Large intestine (tissue), 3 donors: ENCODE measurements around the gene CELF4. TPM values are rescaled to one million over a fixed set of nuclear protein-coding genes. Genes with fewer than 3 reads are reported as not detected.

Experiments
- DNase-seq, 2 donors: peaks; one replicate each; pipeline versions ENCODE4 v3.0.0 to v3.0.0-alpha.2; 2013
- H3K27ac ChIP-seq: one replicate; pipeline ENCODE4 v1.5.1; 2013; ENCODE audit warnings: low read length
- H3K27me3 ChIP-seq: 2 replicates; pipeline ENCODE4 v1.6.1; 2013; ENCODE audit warnings: low read length; ENCODE audit not compliant: control insufficient read depth, insufficient read depth
- H3K36me3 ChIP-seq: 2 replicates; pipeline ENCODE4 v1.6.1; 2013; ENCODE audit warnings: low read length; ENCODE audit not compliant: control insufficient read depth, insufficient read depth
- H3K4me1 ChIP-seq: one replicate; pipeline ENCODE4 v1.6.1; 2013; ENCODE audit warnings: low read length; ENCODE audit not compliant: control insufficient read depth, insufficient read depth
- H3K4me3 ChIP-seq: one replicate; pipeline ENCODE4 v1.5.1; 2013; ENCODE audit warnings: low read length
- H3K9me3 ChIP-seq: one replicate; pipeline ENCODE4 v1.6.1; 2013; ENCODE audit warnings: mild to moderate bottlenecking, low read depth, low read length, moderate library complexity; ENCODE audit not compliant: control insufficient read depth
- WGBS: methylation state at CpG from one replicate; pipeline ENCODE4 v1.1.5; 2013; ENCODE audit warnings: low lambda C conversion rate; ENCODE audit not compliant: insufficient coverage; 5-methylcytosine and 5-hydroxymethylcytosine counted together
- polyA plus RNA-seq: library from polyadenylated mRNA; unstranded; fragments of 120-200 nt; gene quantifications from one replicate; pipeline ENCODE4 v1.2.1, GENCODE V29; 2013

The CELF4 gene
- polyA plus RNA-seq, 1 donor = 16.2 TPM

- Histone ChIP-seq H3K27me3 (peaks cover 6% of the 10 kb centered on the region), H3K27ac (no peak overlapping the region), H3K4me3 (no peak overlapping the region), H3K4me1 (no peaks in the 10 kb centered on the region), H3K9me3 (no peaks in the 10 kb centered on the region), H3K36me3 (no peaks in the 10 kb centered on the region)
- DNase-seq = no peak
- WGBS = no CpG with 5 or more reads among the region's 15 CpGs
These were observed 243.0 kb downstream of the CELF4 start for GRCh38 chr18:37322492-37323035.

- Histone ChIP-seq H3K27ac (no peak overlapping the region), H3K4me3 (no peak overlapping the region), H3K4me1 (no peaks in the 10 kb centered on the region), H3K9me3 (no peaks in the 10 kb centered on the region), H3K36me3 (no peaks in the 10 kb centered on the region), H3K27me3 (peaks cover 6% of the 10 kb centered on the region)
- no CpG with 5 or more reads among the region's 29 CpGs for WGBS
- no peak for DNase-seq
These were observed 243.8 kb downstream of the CELF4 start for GRCh38 chr18:37321582-37322491.

- WGBS = no CpG with 5 or more reads among the region's 10 CpGs
- Histone ChIP-seq H3K4me1 (no peaks in the 10 kb centered on the region), H3K4me3 (no peak overlapping the region), H3K27me3 (peaks cover 6% of the 10 kb centered on the region), H3K9me3 (no peaks in the 10 kb centered on the region), H3K27ac (no peak overlapping the region), H3K36me3 (no peaks in the 10 kb centered on the region)
- no peak for DNase-seq
These were observed 245.3 kb downstream of the CELF4 start for GRCh38 chr18:37320317-37320716.

GRCh38 chr18:37318360-37319355 lies 246.9 kb downstream of the CELF4 start:
- H3K9me3 ChIP-seq = no peaks in the 10 kb centered on the region
- WGBS = 83% methylated on average over 3 of the region's 16 CpGs
- H3K4me1 ChIP-seq = no peaks in the 10 kb centered on the region
- H3K4me3 ChIP-seq = no peak overlapping the region
- H3K27me3 ChIP-seq = peaks cover 6% of the 10 kb centered on the region
- no peak for DNase-seq
- H3K27ac ChIP-seq = no peak overlapping the region
- H3K36me3 ChIP-seq = no peaks in the 10 kb centered on the region

GRCh38 chr18:37317486-37317885 lies 248.1 kb downstream of the CELF4 start:
- H3K36me3 ChIP-seq = no peaks in the 10 kb centered on the region
- H3K4me1 ChIP-seq = no peaks in the 10 kb centered on the region
- no peak for DNase-seq
- no CpG with 5 or more reads among the region's 2 CpGs for WGBS
- no peaks in the 10 kb centered on the region for H3K9me3 ChIP-seq
- H3K4me3 ChIP-seq = no peak overlapping the region
- no peak overlapping the region for H3K27ac ChIP-seq
- peaks cover 6% of the 10 kb centered on the region for H3K27me3 ChIP-seq

GRCh38 chr18:37316468-37316867 lies 249.1 kb downstream of the CELF4 start:
- no peak for DNase-seq
- no CpG with 5 or more reads among the region's 1 CpG for whole genome bisulfite sequencing
- no peaks in the 10 kb centered on the region for H3K27me3 ChIP-seq
- H3K4me3 ChIP-seq = no peak overlapping the region
- H3K9me3 ChIP-seq = no peaks in the 10 kb centered on the region
- H3K36me3 ChIP-seq = no peaks in the 10 kb centered on the region
- H3K4me1 ChIP-seq = no peaks in the 10 kb centered on the region
- no peak overlapping the region for H3K27ac ChIP-seq

- Histone ChIP-seq H3K4me3 (no peak overlapping the region), H3K36me3 (no peaks in the 10 kb centered on the region), H3K9me3 (no peaks in the 10 kb centered on the region), H3K27ac (no peak overlapping the region), H3K27me3 (no peaks in the 10 kb centered on the region), H3K4me1 (no peaks in the 10 kb centered on the region)
- no peak for DNase-seq
- WGBS = no CpG with 5 or more reads among the region's 1 CpG
These were observed 249.7 kb downstream of the CELF4 start for GRCh38 chr18:37315935-37316334.

GRCh38 chr18:37314534-37314933 lies 251.1 kb downstream of the CELF4 start:
- Histone ChIP-seq H3K4me3 (no peak overlapping the region), H3K4me1 (no peaks in the 10 kb centered on the region), H3K36me3 (no peaks in the 10 kb centered on the region), H3K27me3 (no peaks in the 10 kb centered on the region), H3K9me3 (no peaks in the 10 kb centered on the region), H3K27ac (no peak overlapping the region)
- DNase-seq = no peak
- 60% methylated on average over 1 of the region's 5 CpGs for WGBS

GRCh38 chr18:37313624-37314023 lies 252.0 kb downstream of the CELF4 start:
- Histone ChIP-seq H3K9me3 (no peaks in the 10 kb centered on the region), H3K4me3 (no peak overlapping the region), H3K4me1 (no peaks in the 10 kb centered on the region), H3K27me3 (no peaks in the 10 kb centered on the region), H3K27ac (no peak overlapping the region), H3K36me3 (no peaks in the 10 kb centered on the region)
- WGBS = 67% methylated on average over 3 of the region's 10 CpGs
- no peak for DNase-seq

- no peaks in the 10 kb centered on the region for H3K36me3 ChIP-seq
- WGBS = no CpG with 5 or more reads among the region's 3 CpGs
These were observed 255.7 kb downstream of the CELF4 start for GRCh38 chr18:37309861-37310260.

More at GRCh38 chr18:37309861-37310260, 255.7 kb downstream of the CELF4 start:
- Histone ChIP-seq H3K9me3 (no peaks in the 10 kb centered on the region), H3K27ac (no peak overlapping the region), H3K4me1 (no peaks in the 10 kb centered on the region), H3K4me3 (no peak overlapping the region), H3K27me3 (no peaks in the 10 kb centered on the region)
- no peak for DNase-seq
